Type B pancreatic cell (in vitro differentiated cells): Measurements from ENCODE around the gene FURIN. TPM values are rescaled to one million over a fixed set of nuclear protein-coding genes. Genes with fewer than 3 reads are reported as not detected.
"Not testable (repeated sequence)": the region's sequence is repeated elsewhere in the genome, so short reads cannot be mapped to it uniquely, and the experiment has no call there.

Experiments used
- DNase-seq: peaks from one replicate; pipeline ENCODE4 v3.0.0; 2021; ENCODE audit warnings: mixed read lengths; ENCODE audit not compliant: unreplicated experiment; ENCODE audit errors: extremely low spot score
- H3K27ac Mint-ChIP-seq: 2 replicates; pipeline ENCODE4 v1.8.0; 2021; ENCODE audit warnings: mild to moderate bottlenecking, mixed read lengths
- H3K27me3 Mint-ChIP-seq: 2 replicates; pipeline ENCODE4 v1.8.0; 2021; ENCODE audit warnings: mixed read lengths
- H3K36me3 Mint-ChIP-seq: 2 replicates; pipeline ENCODE4 v1.8.0; 2021; ENCODE audit warnings: mixed read lengths
- H3K4me1 Mint-ChIP-seq: one replicate; pipeline ENCODE4 v1.8.0; 2021; ENCODE audit warnings: mixed read lengths; ENCODE audit not compliant: unreplicated experiment
- H3K4me3 Mint-ChIP-seq: 2 replicates; pipeline ENCODE4 v1.8.0; 2021; ENCODE audit warnings: mild to moderate bottlenecking, mixed read lengths
- H3K9me3 Mint-ChIP-seq: 2 replicates; pipeline ENCODE4 v1.8.0; 2021; ENCODE audit warnings: mixed read lengths
- CTCF ChIP-seq: fragments of 200-600 bp; sonication (generic); conservative IDR thresholded peaks from 2 replicates; pipeline ENCODE4 v1.5.0; 2021; ENCODE audit warnings: antibody characterized with exemption, mild to moderate bottlenecking
- total RNA-seq: library from RNA; stranded (reverse); gene quantifications from 2 replicates; pipeline ENCODE4 v1.2.1, GENCODE V29; 2021; ENCODE audit warnings: low replicate concordance

Gene FURIN
- total RNA-seq, 1 donor from 2014 or later = 37.7 TPM

- H3K36me3 Mint-ChIP-seq = no peaks in the 10 kb centered on the region
- H3K4me3 Mint-ChIP-seq = no peak overlapping the region
- peak; percentile 45 for TF ChIP-seq CTCF
- H3K4me1 Mint-ChIP-seq = no peaks in the 10 kb centered on the region
- DNase-seq = no peak
- no peaks in the 10 kb centered on the region for H3K27me3 Mint-ChIP-seq
- H3K27ac Mint-ChIP-seq = no peak overlapping the region
- H3K9me3 Mint-ChIP-seq = no peaks in the 10 kb centered on the region
These were observed 27.3 kb downstream of the FURIN start for GRCh38 chr15:90895571-90896117.

GRCh38 chr15:90897131-90897655 is 28.8 kb downstream of the FURIN start:
- not testable (repeated sequence) for H3K27me3 Mint-ChIP-seq, H3K4me1 Mint-ChIP-seq, H3K4me3 Mint-ChIP-seq, DNase-seq, H3K27ac Mint-ChIP-seq, H3K9me3 Mint-ChIP-seq, H3K36me3 Mint-ChIP-seq

GRCh38 chr15:90901175-90902039 is 33.0 kb downstream of the FURIN start:
- peaks cover 10% of the 10 kb centered on the region for H3K36me3 Mint-ChIP-seq
- H3K27ac Mint-ChIP-seq = peak overlapping the region; percentile 92
- peaks cover 9% of the 10 kb centered on the region for H3K4me1 Mint-ChIP-seq
- peak overlapping the region; percentile 94 for H3K4me3 Mint-ChIP-seq
- DNase-seq = no peak
- H3K27me3 Mint-ChIP-seq = no peaks in the 10 kb centered on the region
- no peak for TF ChIP-seq CTCF
- no peaks in the 10 kb centered on the region for H3K9me3 Mint-ChIP-seq

GRCh38 chr15:90902040-90902839 is 33.9 kb downstream of the FURIN start:
- H3K4me3 Mint-ChIP-seq = peak overlapping the region; percentile 94
- peaks cover 9% of the 10 kb centered on the region for H3K4me1 Mint-ChIP-seq
- H3K9me3 Mint-ChIP-seq = no peaks in the 10 kb centered on the region
- no peaks in the 10 kb centered on the region for H3K27me3 Mint-ChIP-seq
- DNase-seq = peak; percentile 83
- peaks cover 10% of the 10 kb centered on the region for H3K36me3 Mint-ChIP-seq
- peak; percentile 72 for TF ChIP-seq CTCF
- peak overlapping the region; percentile 92 for H3K27ac Mint-ChIP-seq

- Mint-ChIP-seq H3K4me1 (peaks cover 9% of the 10 kb centered on the region), H3K9me3 (no peaks in the 10 kb centered on the region), H3K27ac (peak within 1 kb of the TSS; percentile 92), H3K27me3 (no peaks in the 10 kb centered on the region), H3K36me3 (peaks cover 10% of the 10 kb centered on the region), H3K4me3 (peak within 1 kb of the TSS; percentile 94)
- DNase-seq = peak; percentile 74
- TF ChIP-seq CTCF = no peak
These were observed 34.7 kb downstream of the FURIN start, which contains the start of gene MAN2A2 for GRCh38 chr15:90902840-90903732. TSS of gene MAN2A2 (plus strand) at chr15:90903302. CDS start at chr15:90904208, 906 bp downstream.
